GM19099 (cell line): ENCODE data around the gene DHRS4L2.

ENCODE experiments used
- POLR2A ChIP-seq: IDR thresholded peaks from 3 replicates; pipeline ENCODE4 v1.6.1; 2011; ENCODE audit warnings: low read depth; ENCODE audit not compliant: insufficient read length; ENCODE audit errors: extremely low read depth

Gene DHRS4L2

DNA sequence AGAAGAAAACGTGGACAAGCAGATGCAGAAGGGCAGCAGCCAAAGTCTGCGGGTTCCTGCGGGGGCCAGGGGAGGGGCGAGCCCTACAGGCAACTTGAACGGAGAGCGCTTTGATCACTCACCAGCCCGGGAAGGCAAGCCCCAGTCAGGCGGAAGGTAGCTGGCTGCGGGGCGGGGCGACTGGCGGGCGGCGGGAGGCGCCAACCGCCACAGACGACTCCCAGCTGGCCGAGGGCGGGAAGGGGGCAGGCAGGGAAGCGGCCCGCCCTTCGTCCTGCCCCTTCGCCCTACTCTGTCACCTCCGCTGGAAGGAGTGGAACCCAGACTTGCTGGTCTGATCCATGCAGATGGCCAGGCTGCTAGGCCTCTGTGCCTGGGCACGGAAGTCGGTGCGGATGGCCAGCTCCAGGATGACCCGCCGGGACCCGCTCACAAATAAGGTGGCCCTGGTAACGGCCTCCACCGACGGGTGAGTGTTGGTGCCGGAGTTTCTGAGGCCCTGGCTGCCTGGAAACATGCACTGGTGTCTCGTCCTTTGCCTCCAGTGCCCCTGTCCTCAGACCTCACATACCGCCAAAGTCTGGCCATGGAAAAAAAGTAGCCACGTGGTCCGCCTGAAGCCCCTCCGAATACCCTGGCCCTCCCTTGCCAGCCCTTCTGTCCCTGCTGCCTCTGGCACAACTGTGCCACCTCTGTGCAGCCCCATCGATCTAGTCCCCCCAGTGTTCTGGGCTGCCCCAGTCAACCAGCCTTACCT is at the start of gene DHRS4L2:
TSS of gene DHRS4L2 (plus strand) at position 323 of the 757 bp plus-strand sequence. CDS start at position 342, 19 bp downstream.
- TF ChIP-seq POLR2A: peak; percentile 59

DNA sequence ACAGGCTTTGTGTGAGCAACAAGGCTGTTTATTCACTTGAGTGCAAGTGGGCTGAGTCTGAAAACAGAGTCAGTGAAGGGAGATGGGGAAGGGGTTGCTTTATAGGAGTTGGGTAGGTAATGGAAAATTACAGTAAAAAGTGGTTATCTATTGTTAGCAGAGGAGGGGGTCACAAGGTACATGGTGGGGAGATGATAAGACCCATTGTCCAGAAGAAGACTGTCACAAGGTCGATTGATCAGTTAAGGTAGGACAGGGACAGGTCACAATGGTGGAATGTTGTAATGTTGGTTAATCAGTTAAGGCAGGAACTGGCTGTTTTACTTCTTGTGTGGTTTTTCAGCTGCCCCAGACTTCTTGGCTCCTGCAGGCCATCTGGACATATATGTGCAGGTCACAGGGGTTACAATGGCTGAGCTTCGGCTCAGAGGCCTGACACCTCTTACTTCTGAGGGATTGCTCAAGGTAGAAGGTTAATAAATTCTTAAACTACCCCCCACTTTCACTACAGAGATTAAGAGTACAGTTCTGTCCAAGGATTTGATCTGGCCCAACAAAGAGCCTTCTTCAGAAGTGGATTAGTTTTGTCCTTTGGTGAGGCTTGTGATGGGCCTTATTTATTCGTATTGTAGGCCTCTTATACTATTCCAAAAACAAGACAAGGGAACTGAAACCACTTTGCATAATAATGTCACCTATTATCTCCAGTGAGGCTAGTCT is 49.0 kb upstream of the DHRS4L2 start:
- TF ChIP-seq POLR2A: no peak

DNA sequence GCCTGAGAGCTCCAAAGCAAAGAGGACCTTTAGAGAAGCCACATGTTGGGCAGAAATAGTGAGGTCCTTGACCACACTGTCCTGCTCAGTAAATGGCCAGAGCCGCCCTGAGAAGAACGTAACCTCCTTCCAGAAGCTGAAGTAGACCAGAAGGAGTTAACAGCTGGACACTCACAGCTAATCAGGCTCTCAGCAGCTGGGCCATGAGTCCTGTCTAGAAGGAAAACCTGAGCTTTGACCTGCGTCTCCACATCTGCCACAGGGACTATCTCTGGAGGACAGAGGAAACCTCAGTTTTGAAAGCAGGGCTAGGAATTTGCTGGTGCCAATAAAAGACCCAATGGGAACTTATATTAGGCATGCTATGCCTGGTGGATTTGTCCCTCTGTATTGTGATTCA is 47.5 kb upstream of the DHRS4L2 start:
- TF ChIP-seq POLR2A: no peak

DNA sequence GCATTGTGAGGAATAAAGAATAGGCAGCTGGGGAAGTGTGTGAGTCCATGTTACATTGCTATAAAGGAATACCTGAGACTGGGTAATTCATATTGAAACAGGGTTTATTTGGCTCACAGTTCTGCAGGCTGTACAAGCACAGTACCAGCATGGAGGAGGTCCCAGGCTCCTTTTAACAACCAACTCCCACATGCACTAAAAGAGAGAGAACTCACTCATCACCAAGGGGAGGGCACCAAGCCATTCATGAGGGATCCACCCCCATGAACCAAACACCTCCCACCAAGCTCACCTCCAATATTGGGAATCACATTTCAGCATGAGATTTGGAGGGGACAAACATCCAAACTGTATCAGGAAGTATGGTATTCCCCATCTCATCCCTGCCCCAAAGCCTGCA is 47.1 kb upstream of the DHRS4L2 start:
- no peak for TF ChIP-seq POLR2A

DNA sequence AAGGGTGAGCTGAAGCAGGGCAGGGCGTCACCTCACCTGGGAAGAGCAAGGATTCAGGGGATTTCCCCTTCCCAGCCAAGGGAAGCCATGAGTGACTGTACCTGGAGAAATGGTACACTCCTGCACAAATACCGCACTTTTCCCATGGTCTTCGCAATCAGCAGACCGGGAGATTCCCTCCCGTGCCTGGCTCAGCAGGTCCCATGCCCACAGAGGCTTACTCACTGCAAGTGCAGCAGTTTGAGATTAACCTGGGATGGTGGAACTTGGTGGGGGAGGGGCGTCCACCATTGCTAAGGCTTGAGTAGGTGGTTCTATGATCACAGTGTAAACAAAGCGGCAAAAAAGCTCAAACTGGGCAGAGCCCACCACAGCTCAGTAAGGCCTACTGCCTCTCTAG is 46.1 kb upstream of the DHRS4L2 start:
- no peak for TF ChIP-seq POLR2A

DNA sequence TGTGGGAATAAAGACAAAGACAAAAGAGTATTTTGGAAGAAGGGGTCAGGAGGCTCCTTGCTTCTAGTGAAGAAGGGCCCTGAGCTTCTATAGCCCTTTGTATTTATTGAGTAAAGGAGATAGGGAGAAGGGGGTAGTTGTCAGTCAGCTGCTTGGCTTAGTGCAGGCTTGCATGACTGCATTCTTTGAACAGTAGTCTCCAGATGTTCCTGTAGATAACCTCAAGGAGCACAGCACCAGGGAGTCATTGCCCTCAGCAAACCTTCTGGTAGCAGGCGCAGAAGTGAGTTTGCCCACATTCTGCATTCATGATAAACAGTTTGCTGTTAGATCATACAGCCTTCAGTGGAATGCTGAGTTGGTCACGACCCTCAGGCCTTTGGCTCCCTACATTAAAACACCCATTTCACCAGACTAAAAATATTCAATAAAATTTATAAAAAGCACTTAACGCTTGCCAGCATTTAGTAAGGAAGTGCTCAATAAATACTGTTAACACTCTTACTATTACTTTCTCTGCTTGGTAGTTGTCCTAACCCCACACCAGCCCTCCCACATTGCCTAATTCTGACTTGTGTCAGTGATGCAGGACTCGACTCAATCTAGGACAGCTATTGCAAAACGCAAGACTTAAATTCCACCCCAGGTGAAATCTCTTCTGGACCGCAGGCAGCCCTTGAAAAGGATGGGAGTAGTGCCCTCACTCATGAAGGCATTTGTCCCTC is 38.2 kb upstream of the DHRS4L2 start:
- TF ChIP-seq POLR2A: no peak

DNA sequence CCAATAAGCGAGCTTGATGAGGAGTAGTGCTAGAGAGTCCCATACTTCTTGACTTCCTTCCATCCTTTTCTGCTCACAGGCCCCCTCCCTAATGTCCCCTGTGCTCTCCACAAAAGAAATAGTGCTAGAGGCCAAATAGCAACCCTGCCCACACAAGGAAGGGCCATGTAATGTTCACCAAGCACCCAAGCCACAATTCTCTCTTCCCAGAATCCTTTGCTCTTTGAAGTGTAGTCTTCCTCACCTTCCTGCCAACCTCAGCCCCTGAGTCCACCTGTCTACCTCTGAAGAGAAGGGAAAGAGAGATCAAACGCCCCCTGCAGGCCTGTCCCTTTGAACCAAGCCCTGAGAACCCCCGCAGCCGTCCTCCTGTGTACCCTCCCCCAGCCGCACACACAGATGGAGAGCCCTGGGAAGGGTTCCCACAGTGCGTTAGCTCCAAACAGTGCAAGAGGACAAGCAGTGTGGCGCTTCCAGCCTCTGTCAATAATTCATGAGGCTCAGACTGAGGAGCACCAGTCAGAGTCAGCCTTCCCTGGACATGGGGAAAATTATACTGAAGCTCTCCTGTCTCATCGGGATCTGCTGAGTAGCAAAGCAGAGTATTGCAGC is 37.0 kb upstream of the DHRS4L2 start:
- no peak for TF ChIP-seq POLR2A

DNA sequence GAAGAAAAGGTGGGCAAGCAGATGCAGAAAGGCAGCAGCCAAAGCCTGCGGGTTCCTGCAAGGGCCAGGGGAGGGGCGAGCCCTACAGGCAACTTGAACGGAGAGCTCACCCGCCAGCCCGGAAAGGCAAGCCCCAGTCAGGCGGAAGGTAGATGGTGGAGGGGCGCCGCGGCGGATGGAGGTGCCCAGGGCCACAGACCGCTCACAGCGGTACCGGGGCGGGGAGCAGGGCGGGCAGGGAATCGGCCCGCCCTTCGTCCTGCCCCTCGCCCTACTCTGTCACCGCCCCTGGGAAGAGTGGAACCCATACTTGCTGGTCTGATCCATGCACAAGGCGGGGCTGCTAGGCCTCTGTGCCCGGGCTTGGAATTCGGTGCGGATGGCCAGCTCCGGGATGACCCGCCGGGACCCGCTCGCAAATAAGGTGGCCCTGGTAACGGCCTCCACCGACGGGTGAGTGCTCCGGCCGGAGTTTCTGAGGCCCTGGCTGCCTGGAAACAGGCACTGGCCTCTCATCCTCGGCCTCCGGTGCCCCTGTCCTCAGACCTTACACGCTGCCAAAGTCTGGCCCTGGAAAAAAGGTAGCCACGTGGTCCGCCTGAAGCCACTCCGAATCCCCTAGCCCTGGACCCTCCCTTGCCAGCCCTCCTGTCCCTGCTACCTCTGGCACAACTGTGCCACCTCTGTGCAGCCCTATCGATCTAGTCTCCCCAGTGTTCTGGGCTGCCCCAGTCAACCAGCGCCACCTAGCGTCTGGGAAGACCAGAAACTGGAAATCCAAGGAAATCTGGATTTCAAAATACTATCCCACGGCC is 35.1 kb upstream of the DHRS4L2 start, which contains the start of gene DHRS4:
TSS of gene DHRS4 (plus strand) at position 307 of the 815 bp plus-strand sequence. CDS start at position 326, 19 bp downstream.
- peak; percentile 63 for TF ChIP-seq POLR2A

DNA sequence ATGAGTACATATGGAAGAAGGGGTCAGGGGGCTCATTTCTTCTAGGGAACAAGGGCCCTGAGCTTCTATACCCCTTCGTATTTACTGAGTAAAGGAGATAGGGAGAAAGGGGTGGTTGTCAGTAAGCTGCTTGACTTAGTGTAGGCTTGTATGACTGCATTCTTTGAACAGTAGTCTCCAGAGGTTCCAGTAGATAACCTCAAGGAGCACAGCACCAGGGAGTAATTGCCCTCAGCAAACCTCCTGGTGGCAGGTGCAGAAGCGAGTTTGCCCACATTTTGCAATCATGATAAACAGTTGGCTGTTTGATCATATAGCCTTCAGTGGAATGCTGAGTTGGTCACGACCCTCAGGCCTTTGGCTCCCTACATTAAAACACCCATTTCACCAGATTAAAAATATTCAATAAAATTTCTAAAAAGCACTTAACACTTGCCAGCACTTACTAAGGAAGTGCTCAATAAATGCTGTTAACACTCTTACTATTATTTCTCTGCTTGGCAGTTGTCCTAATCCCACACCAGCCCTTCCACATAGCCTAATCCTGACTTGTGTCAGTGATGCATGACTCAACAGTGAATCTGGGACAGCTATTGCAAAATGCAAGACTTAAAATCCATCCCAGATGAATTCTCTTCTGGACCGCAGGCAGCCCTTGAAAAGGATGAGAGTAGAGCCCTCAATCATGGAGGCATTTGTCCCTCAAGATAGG is 3.7 kb upstream of the DHRS4L2 start:
- TF ChIP-seq POLR2A: no peak

DNA sequence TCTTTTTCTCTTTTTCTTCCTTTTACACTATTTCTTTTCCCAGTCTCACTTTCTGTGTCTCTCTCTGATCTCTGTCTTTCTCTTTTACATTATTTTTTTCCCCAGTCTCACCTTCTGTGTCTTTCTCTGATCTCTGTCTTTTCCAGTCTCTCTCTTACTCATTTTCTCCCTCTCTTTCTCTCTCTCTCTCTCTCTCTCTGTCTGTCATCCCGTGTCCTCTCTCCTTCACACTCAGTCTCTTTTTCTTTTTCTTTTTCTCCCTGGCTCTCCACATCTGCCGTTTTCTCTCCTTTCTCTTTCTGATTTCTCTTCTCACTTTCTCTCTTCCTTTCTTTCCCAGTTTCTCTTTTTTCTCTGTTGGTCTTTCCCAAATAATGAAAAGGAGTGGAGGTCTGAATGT is 22.3 kb downstream of the DHRS4L2 start:
- no peak for TF ChIP-seq POLR2A

DNA sequence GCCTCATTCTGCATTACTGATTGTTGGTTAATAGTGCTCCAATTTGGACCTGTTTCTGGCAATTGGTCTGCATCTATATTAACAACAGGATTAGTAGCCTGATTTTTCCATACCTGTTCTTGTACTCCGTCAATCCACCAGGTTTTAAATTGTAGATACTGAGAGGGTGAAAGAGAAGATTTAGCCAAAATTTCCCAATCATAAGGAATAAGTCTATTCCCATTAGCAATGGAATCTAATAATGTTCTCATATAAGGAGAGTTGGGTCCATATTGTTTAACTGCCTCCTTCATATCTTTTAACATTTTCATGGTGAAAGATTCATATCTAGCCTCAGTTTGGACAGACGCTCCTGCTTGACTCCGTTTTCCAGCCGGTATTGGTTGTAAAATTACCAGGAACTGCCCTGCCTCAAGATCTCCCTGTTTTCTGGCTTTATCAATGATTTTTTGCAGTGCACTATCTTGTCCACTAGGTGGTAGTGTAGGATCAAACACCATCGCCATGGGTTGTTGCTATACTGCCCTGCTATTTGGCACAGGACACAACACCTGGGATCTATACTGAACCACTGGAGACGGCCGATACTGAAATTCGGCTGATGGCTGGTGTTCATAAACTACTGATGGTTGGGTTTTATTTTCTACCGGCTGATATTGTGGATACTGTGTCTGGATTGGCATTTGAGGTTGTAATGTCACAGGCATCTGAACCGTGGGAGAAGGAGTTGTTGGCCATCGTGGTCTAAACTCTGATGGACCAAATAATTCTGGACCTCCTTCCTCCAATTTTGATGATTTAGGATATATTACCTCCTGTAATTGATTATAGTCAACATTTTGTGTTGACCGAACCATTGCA is 25.2 kb downstream of the DHRS4L2 start:
- TF ChIP-seq POLR2A: no peak

DNA sequence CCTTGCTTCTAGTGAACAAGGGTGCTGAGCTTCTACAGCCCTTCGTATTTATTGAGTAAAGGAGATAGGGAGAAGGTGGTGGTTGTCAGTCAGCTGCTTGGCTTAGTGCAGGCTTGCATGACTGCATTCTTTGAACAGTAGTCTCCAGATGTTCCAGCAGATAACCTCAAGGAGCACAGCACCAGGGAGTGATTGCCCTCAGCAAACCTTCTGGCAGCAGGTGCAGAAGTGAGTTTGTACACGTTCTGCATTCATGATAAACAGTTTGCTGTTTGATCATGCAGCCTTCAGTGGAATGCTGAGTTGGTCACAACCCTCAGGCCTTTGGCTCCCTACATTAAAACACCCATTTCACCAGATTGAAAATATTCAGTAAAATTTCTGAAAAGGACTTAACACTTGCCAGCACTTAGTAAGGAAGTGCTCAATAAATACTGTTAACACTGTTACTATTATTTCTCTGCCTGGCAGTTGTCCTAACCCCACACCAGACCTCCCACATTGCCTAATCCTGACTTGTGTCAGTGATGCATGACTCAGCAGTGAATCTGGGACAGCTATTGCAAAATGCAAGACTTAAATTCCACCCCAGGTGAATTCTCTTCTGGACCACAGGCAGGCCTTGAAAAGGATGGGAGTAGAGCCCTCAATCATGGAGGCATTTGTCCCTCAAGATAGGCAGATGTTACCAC is 44.1 kb downstream of the DHRS4L2 start:
- no peak for TF ChIP-seq POLR2A
